ENCODE measurements around the gene ATP6V1E1. TPM values are rescaled to one million over a fixed set of nuclear protein-coding genes. Genes with fewer than 3 reads are reported as not detected.

The ATP6V1E1 gene
- total RNA-seq, 2 donors from 2014 or later: 77.5 to 129 TPM

- peaks cover 11 to 16% of the 10 kb centered on the region in 2 donors for H3K36me3 Mint-ChIP-seq
- peak overlapping the region; percentile 50 to 63 for H3K27ac Mint-ChIP-seq
- ATAC-seq: no peak
- no peaks in the 10 kb centered on the region for H3K9me3 Mint-ChIP-seq
- no peak for DNase-seq (ENCODE audit: low spot score in 2 of 2)
These were observed 27.5 kb downstream of the ATP6V1E1 start for GRCh38 chr22:17601031-17601430.

GRCh38 chr22:17598318-17598717 lies 30.2 kb downstream of the ATP6V1E1 start:
- DNase-seq (ENCODE audit: low spot score in 2 of 2) (no peak), ATAC-seq (no peak)
- H3K36me3 Mint-ChIP-seq: peaks cover 11 to 16% of the 10 kb centered on the region in 2 donors
- no peaks in the 10 kb centered on the region for H3K9me3 Mint-ChIP-seq
- H3K27ac Mint-ChIP-seq: peak overlapping the region in 1 of 2 donors; percentile 6

- no peak for DNase-seq (ENCODE audit: low spot score in 2 of 2)
- H3K36me3 Mint-ChIP-seq: peaks cover 11 to 16% of the 10 kb centered on the region in 2 donors
- peak overlapping the region in 1 of 2 donors; percentile 74 for H3K27ac Mint-ChIP-seq
- ATAC-seq: peak; percentile 30 to 56
- no peaks in the 10 kb centered on the region for H3K9me3 Mint-ChIP-seq
These were observed 31.3 kb downstream of the ATP6V1E1 start for GRCh38 chr22:17597217-17597616.

- no peak for DNase-seq (ENCODE audit: low spot score in 2 of 2)
- no peaks in the 10 kb centered on the region for H3K9me3 Mint-ChIP-seq
- peaks cover 11 to 16% of the 10 kb centered on the region in 2 donors for H3K36me3 Mint-ChIP-seq
- no peak overlapping the region for H3K27ac Mint-ChIP-seq
- ATAC-seq: no peak
These were observed 32.3 kb downstream of the ATP6V1E1 start for GRCh38 chr22:17596226-17596625.

- Mint-ChIP-seq H3K27ac (no peak overlapping the region), H3K36me3 (peaks cover 0 to 5% of the 10 kb centered on the region in 2 donors), H3K9me3 (no peaks in the 10 kb centered on the region)
- ATAC-seq (no peak), DNase-seq (ENCODE audit: low spot score in 2 of 2) (peak in 1 of 2 donors; percentile 7)
These were observed 36.3 kb downstream of the ATP6V1E1 start for GRCh38 chr22:17592201-17592600.

GRCh38 chr22:17590586-17590985 lies 38.0 kb downstream of the ATP6V1E1 start:
- no peaks in the 10 kb centered on the region for H3K9me3 Mint-ChIP-seq
- no peaks in the 10 kb centered on the region for H3K36me3 Mint-ChIP-seq
- ATAC-seq (no peak), DNase-seq (ENCODE audit: low spot score in 2 of 2) (no peak)
- H3K27ac Mint-ChIP-seq: no peak overlapping the region

- no peaks in the 10 kb centered on the region for H3K36me3 Mint-ChIP-seq
- H3K27ac Mint-ChIP-seq: no peak overlapping the region
- DNase-seq (ENCODE audit: low spot score in 2 of 2): no peak
- ATAC-seq: no peak
- no peaks in the 10 kb centered on the region for H3K9me3 Mint-ChIP-seq
These were observed 38.7 kb downstream of the ATP6V1E1 start for GRCh38 chr22:17589810-17590375.

GRCh38 chr22:17588606-17589005 lies 39.9 kb downstream of the ATP6V1E1 start:
- ATAC-seq: no peak
- H3K36me3 Mint-ChIP-seq: no peaks in the 10 kb centered on the region
- no peak for DNase-seq (ENCODE audit: low spot score in 2 of 2)
- H3K9me3 Mint-ChIP-seq: no peaks in the 10 kb centered on the region
- no peak overlapping the region for H3K27ac Mint-ChIP-seq

- Mint-ChIP-seq H3K27ac (no peak overlapping the region), H3K36me3 (no peaks in the 10 kb centered on the region), H3K9me3 (no peaks in the 10 kb centered on the region)
- ATAC-seq (no peak), DNase-seq (ENCODE audit: low spot score in 2 of 2) (no peak)
These were observed 40.9 kb downstream of the ATP6V1E1 start for GRCh38 chr22:17587629-17588028.

GRCh38 chr22:17586831-17587440 lies 41.6 kb downstream of the ATP6V1E1 start:
- H3K36me3 Mint-ChIP-seq: no peaks in the 10 kb centered on the region
- DNase-seq (ENCODE audit: low spot score in 2 of 2) (no peak), ATAC-seq (no peak)
- no peak overlapping the region for H3K27ac Mint-ChIP-seq
- H3K9me3 Mint-ChIP-seq: no peaks in the 10 kb centered on the region

GRCh38 chr22:17583151-17583550 lies 45.4 kb downstream of the ATP6V1E1 start:
- ATAC-seq: no peak
- Mint-ChIP-seq H3K27ac (peak overlapping the region in 1 of 2 donors; percentile 55), H3K36me3 (no peaks in the 10 kb centered on the region), H3K9me3 (no peaks in the 10 kb centered on the region)
- no peak for DNase-seq (ENCODE audit: low spot score in 2 of 2)

GRCh38 chr22:17581631-17582030 lies 46.9 kb downstream of the ATP6V1E1 start:
- H3K27ac Mint-ChIP-seq: no peak overlapping the region
- H3K9me3 Mint-ChIP-seq: no peaks in the 10 kb centered on the region
- ATAC-seq (peak in 1 of 2 donors; percentile 20), DNase-seq (ENCODE audit: low spot score in 2 of 2) (no peak)
- no peaks in the 10 kb centered on the region for H3K36me3 Mint-ChIP-seq

GRCh38 chr22:17581056-17581455 lies 47.5 kb downstream of the ATP6V1E1 start:
- DNase-seq (ENCODE audit: low spot score in 2 of 2): no peak
- Mint-ChIP-seq H3K36me3 (no peaks in the 10 kb centered on the region), H3K27ac (no peak overlapping the region), H3K9me3 (no peaks in the 10 kb centered on the region)
- ATAC-seq: no peak

- H3K9me3 Mint-ChIP-seq: no peaks in the 10 kb centered on the region
- no peak for DNase-seq (ENCODE audit: low spot score in 2 of 2)
- no peak overlapping the region for H3K27ac Mint-ChIP-seq
- no peaks in the 10 kb centered on the region for H3K36me3 Mint-ChIP-seq
- no peak for ATAC-seq
These were observed 48.0 kb downstream of the ATP6V1E1 start for GRCh38 chr22:17580441-17581031.

- Mint-ChIP-seq H3K9me3 (no peaks in the 10 kb centered on the region), H3K36me3 (no peaks in the 10 kb centered on the region), H3K27ac (no peak overlapping the region)
- DNase-seq (ENCODE audit: low spot score in 2 of 2): no peak
- no peak for ATAC-seq
These were observed 49.0 kb downstream of the ATP6V1E1 start for GRCh38 chr22:17579535-17579981.

GRCh38 chr22:17578136-17578754 lies 50.3 kb downstream of the ATP6V1E1 start:
- no peak overlapping the region for H3K27ac Mint-ChIP-seq
- DNase-seq (ENCODE audit: low spot score in 2 of 2) (no peak), ATAC-seq (no peak)
- H3K9me3 Mint-ChIP-seq: no peaks in the 10 kb centered on the region
- H3K36me3 Mint-ChIP-seq: no peaks in the 10 kb centered on the region

GRCh38 chr22:17576470-17576869 lies 52.1 kb downstream of the ATP6V1E1 start:
- Mint-ChIP-seq H3K9me3 (no peaks in the 10 kb centered on the region), H3K27ac (no peak overlapping the region), H3K36me3 (no peaks in the 10 kb centered on the region)
- peak; percentile 37 to 48 for ATAC-seq
- DNase-seq (ENCODE audit: low spot score in 2 of 2): no peak
